GM21423 (cell line): ENCODE data around the gene C20orf204.
"Not testable (repeated sequence)": the region's sequence is repeated elsewhere in the genome, so short reads cannot be mapped to it uniquely, and the experiment has no call there.

Experiments used
- ATAC-seq: cut with Tn5 transposase; IDR thresholded peaks from one replicate; pipeline ENCODE4 v1.9.1; 2021; ENCODE audit warnings: mild to moderate bottlenecking, moderate library complexity; ENCODE audit not compliant: unreplicated experiment

C20orf204 gene, protein sequence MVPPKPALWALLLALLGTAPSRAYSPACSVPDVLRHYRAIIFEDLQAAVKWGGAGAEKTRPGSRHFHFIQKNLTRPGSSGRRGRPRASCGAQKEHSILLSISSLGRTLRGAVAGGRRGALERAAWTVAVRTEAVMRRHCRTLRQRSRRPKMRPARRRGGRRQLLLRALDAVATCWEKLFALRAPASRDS

DNA sequence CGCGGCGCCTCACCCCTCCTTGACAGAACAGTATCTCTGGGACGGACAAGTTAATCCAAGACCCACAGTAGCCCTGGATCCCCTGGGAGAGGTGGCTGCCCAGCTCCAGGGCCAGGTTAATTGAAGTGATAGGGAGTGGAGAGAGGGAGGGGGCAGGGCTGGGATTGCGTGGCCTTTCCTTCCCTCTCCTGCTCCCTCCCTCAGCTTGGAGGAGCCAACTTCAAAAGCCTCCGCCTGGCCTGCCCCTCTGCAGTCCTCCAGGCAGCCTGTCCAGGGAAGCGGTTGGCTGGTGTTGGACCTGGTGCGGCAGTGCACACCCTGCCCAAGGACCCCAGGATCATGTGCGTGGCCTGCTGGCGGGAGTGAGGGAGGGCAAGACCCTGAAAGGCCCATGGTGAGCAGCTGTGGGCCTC is at the start of gene C20orf204:
C20orf204 (plus strand) TSS at position 250 of the 413 bp plus-strand sequence; CDS start at position 392, 142 bp downstream.
- no peak for ATAC-seq

DNA sequence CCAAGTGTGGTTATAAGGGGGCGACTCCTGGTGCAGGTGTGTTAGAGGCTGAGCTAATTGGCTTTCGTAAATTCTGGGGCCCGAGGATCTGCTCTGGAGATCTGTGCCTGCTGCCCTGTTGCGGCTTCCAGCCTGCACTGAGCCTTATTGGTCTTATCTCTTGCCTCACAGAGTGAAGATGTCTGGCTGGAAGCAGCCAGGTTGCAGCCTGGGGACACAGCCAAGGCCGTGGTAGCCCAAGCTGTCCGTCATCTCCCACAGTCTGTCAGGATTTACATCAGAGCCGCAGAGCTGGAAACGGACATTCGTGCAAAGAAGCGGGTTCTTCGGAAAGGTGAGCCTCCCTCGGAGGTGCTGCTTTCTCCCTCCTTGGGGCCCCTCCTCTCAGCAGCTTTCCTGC is 35.1 kb upstream of the C20orf204 start:
- ATAC-seq, result no peak

DNA sequence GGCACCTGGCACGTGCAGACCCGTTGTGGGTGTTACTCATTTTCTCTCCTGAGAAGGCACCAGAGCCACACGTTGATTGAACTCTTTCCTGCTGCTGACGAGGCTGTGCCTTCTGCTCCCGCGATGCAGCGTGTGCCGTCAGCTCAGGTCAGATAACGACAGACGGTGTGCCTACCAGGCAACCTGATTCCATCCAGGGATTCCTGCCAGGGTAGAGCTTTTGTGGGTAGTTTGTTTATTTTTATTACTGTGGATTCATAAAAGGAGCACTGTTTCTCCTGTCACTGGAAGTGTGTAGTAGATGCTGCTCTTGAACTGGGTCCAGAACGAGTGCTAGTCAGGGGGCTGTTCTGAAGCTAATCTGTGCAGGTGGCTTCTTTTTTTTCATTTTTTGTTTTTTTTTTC is 34.4 kb upstream of the C20orf204 start:
- ATAC-seq, result no peak

DNA sequence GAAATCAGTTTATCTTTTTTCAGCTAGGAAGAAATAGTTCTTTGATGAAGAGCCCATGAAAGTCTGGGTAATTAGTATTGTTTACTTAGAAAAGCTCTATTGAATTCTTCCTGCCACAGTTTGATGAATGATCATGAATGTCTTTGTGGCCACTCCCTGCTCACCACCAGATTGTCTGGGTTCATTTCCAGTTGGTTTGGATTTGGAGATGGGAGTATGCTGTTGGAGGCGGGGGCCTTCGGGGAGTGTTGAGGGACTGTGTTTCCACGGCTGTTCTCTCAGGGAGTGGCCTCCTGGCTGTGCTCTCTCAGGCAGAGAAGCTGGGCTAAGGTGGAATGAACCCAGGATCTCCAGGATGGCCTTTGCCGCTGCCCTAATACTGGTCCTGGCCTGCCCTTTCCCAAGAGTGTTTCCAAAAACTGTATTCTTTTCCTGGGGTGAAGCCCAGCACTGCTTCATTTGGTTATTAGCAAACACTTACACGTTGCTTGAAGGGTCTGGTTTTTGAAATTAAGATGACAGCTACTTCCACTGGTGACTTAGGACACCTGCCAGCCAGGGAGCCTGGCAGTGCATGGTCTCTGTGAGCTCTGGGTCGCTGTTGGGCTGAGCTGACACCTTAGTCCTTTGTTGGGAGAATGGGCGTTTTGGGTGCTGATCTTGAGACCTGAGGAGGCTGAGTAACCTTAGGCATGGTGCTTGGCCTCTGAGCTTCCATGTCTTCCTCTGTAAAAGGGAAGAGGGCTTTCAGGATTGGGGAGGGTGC is 31.8 kb upstream of the C20orf204 start:
- ATAC-seq, result no peak

DNA sequence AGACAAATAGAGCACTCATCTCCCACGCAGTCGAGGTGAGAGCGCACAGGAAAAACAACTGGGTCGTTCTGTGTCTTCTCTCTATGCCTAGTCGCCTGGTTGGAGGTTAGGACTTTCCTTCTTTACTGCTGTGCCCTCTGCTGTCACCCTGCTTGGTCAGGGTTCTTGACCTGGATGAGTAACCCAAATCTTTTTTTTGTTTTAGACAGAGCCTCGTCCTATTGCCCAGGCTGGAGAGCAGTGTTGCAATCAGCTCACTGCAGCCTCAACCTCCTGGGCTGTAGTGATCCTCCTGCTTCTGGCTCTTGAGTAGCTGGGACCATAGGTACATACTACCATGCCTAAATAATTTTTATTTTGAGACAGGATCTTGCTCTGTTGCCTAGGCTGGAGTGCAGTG is 30.6 kb upstream of the C20orf204 start:
- ATAC-seq, result no peak

DNA sequence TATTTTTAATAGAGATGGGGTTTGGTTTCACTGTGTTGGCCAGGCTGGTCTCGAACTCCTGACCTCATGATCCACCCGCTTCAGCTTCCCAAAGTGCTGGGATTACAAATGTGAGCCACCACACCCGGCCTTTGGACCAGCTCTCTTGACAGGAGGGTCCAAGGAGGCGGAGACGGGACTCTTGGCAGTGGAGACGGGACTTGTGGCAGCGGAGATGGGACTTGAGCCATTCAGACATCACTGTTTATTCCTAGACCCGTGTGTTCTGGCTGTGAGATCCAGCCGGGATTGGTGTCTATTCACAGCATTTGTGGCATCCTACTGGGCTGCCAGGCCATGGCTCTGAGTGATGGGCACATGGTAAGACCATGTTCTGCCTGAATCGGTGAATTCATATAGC is 29.5 kb upstream of the C20orf204 start:
- ATAC-seq, result no peak

DNA sequence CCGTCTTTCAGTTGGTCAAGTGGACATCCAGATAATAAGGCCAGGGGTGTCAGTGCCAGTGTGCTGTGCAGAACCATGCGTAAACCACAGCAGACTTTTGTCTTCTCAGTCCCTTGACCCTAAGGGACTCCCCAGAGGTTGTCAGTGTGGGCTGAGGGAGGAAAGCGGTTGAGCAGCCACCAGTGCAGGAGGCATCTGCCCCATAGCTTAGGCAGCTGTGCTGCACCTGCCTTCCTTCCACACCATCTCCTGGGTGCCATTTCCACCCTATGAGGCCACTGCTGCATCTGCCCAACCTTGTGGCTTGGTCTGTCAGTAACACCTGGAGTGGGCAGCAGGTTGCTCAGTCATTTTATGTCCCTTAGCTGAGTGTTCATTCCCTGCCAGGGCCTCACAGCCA is 29.1 kb upstream of the C20orf204 start:
- ATAC-seq, result no peak

DNA sequence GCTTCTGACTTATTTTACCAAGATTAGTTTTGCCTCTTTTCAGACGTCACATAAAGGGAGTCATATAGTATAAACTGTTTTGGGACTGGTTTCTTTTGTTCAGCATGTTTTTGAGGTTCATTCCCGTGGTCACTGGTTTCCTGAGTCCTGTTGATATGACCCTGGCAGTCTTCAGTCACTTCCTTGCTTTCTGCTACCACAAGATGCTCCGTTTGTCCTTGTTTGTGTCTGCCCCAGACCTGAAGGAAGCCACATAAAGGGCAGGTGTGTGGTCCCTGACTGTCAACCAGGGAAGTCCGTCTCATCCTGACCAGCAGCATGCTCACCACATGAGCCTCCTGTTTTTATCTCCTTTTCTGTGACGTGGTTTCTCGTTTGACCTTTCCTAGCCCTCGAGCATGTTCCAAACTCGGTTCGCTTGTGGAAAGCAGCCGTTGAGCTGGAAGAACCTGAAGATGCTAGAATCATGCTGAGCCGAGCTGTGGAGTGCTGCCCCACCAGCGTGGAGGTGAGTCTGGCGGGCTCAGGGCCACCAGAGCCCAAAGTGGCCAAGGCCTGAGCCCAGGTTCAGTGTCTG is 26.1 kb upstream of the C20orf204 start:
- no peak for ATAC-seq

DNA sequence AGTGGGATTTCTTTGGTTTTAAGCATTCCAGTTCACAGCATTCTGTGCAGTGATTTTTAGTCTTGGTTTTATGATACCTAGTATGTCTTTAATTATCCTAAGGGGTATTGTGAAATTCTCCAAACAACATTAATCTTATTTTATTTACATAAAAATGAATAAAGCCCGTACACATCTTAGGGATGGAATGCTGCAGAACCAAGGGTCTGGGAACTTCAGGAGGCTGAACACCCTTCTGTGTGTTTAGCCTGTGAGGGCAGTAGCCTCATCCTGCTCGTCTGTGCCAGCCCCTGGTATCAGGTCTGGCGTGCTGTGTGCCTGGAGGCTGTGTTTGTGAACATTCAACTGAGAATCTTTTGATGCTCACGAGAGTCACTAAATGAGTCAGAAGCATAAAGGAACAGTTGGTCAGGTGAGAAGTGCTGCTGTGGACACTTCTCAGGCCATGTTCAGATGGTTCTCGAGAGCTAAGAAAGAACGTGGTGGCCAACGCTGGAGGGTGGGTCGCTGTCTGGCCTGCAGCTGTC is 25.2 kb upstream of the C20orf204 start:
- peak; percentile 42 for ATAC-seq

DNA sequence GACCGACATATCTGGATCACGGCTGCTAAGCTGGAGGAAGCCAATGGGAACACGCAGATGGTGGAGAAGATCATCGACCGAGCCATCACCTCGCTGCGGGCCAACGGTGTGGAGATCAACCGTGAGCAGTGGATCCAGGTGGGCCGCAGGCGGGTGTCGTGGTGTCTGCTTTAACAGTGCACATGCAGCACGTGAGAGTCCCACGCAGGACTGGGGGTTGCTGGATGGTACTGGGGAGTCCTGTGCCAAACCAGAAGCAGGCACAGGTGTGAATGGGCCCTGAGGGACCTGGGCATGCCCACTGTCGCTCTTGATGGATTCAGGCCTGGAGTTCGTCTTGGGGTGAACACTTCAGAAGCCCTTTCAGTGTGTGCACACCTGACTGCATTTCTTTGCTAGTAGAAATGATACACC is 24.6 kb upstream of the C20orf204 start:
- no peak for ATAC-seq

DNA sequence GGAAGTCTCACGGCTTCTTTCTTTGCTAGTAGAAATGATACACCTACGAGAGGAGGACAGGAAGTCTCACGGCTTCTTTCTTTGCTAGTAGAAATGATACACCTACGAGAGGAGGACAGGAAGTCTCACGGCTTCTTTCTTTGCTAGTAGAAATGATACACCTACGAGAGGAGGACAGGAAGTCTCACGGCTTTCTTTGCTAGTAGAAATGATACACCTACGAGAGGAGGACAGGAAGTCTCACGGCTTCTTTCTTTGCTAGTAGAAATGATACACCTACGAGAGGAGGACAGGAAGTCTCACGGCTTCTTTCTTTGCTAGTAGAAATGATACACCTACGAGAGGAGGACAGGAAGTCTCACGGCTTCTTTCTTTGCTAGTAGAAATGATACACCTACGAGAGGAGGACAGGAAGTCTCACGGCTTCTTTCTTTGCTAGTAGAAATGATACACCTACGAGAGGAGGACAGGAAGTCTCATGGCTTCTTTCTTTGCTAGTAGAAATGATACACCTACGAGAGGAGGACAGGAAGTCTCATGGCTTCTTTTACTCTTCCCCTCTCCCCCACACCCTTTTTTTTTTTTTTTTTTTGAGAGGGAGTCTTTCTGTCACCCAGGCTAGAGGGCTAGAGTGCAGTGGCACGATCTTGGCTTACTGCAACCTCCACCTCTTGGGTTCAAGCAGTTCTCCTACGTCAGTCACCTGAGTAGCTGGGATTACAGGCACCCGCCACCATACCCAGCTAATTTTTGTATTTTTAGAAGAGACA is 23.4 kb upstream of the C20orf204 start:
- ATAC-seq, result not testable (repeated sequence)

DNA sequence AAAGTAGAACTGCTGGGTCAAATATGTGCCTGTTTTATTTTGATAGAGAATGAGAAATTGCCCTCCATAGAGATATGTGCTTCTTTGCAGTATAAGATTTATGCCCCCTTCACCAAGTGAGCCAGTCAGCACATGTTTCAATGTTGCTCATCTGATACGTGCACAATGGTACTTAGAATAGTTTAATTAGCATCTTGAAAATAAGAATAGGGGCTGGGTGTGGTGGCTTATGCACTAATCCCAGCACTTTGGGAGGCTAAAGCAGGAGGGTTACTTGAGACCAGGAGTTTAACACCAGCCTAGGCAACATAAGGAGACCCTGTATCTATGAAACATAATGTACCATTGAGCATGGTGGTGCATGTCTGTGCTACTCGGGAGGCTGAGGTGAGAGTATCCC is 20.3 kb upstream of the C20orf204 start:
- ATAC-seq, result no peak

DNA sequence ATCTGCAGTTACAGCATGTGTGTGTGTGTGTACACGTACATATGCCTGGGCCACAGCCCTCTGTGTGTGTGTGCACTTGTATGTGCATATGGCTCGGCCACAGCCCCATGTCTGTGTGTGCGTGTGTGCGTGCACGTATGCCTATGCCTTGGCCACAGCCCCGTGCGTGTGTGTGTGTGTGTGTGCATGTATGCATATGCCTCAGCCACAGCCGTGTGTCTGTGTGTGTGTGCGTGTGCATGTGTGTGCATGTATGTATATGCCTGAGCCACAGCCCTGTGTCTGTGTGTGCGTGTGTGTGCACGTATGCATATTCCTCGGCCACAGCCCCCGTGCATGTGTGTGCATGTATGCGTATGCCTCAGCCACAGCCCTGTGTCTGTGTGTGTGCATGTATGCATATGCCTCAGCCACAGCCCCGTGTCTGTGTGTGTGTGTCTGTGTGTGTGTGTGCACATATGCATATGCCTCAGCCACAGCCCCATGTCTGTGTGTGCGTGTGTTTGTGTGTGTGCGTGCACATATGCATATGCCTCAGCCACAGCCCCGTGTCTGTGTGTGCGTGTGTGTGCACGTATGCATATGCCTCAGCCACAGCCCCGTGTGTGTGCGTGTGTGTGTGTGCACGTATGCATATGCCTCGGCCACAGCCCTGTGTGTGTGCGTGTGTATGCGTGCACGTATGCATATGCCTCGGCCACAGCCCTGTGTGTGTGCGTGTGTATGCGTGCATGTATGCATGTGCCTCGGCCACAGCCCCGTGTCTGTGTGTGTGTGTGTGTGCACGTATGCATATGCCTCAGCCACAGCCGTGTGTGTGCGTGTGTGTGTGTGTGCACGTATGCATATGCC is 14.6 kb upstream of the C20orf204 start:
- ATAC-seq, result no peak

DNA sequence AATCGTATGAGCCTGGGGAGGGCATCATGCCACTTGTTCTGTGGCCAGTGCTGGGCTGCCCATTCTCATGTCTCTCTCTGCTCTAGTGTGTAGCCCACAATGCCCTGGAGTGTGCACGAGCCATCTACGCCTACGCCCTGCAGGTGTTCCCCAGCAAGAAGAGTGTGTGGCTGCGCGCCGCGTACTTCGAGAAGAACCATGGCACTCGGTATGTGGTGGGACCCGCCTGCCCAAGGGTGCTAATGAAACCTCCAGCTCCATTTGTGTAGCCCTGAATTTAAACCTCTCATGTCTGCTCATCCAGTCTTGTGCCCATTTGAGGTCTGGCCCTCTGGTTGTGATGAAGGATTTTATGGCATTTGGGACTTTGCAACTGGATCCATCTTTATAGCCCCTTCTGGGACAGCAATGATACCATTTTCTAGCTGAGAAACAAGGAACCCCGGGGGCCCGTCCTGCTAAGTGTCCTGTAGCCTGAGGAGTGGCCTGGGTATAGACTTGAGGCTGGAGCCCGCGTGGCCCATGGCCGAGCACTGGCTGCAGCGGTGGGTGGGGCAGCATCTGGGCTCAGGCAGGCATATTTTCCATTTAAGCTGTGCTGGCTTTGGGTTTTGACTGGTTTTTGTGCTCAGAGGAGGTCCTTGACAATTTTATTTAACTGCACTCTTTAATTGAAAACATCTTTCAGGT is 13.2 kb upstream of the C20orf204 start:
- ATAC-seq, result no peak

DNA sequence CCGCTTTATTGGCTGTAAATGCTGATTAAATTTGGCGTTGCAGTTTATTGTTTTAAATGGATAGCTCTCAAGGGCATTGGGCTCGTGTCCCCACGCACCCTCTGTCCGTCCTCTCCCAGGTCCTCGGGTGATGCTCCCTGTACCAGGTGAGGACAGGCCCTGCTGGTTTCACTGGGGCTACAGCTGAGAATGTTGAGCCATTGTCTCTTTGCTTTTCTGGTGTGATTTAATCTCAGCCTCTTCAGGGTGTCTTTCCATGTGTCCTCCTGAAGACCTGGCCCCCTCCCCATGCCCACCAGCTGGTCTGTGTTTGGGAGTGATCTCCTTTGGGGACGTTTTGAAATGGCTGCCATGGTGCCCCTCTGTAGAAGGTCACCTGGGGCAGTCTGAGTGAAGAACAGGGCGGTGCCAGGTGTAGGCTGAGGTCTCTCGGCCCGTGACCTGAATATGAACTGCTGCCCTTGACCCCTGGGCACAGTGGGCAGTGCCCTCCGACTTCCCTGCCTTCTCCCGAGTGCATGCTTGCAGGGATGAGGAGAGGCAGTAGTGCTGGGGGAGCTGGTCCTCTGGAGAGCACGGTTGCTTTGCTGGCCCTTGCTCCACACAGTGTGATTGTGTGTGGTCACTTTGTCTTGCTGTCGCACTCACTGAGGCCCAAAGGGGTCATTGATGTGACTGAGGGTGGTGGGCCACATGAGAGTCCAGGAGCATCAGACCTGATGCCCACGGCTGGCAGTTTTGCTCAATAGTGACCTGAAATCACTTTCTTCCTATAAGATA is 12.4 kb upstream of the C20orf204 start:
- ATAC-seq, result no peak

DNA sequence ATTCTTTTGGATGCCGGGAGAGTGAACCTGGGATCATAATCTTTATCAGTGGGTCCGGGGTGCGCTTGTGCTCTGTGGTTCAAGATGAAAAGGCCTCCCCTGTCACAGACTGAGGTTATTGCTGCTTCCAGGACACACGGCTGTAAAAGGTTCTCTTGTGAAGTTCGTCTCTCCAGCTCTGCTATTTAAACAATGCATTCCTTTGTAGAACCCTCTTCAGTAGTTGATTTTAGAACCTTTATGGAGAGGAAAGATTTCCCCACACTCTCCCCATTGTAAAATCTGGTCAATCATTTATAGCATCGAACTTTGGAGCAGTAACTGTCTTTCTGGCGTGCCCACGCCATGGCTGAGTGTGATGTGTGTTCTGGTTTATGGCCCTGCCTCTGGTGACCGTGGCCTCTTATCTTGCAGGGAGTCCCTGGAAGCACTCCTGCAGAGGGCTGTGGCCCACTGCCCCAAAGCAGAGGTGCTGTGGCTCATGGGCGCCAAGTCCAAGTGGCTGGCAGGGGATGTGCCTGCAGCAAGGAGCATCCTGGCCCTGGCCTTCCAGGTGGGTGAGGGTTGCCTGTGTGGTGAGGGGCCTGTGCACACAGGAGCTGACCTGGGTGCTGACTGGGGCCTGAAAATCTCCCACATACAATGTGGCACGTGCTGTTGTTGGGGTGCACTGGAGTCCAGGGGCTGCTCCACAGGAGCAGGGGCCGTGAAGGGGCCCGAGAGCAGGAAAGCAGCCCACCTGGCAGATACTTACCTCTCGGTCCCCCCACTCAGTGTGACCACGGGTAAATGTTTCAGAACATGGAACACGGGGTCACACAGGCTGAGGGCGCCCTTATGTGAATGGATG is 11.6 kb upstream of the C20orf204 start:
- ATAC-seq, result no peak

DNA sequence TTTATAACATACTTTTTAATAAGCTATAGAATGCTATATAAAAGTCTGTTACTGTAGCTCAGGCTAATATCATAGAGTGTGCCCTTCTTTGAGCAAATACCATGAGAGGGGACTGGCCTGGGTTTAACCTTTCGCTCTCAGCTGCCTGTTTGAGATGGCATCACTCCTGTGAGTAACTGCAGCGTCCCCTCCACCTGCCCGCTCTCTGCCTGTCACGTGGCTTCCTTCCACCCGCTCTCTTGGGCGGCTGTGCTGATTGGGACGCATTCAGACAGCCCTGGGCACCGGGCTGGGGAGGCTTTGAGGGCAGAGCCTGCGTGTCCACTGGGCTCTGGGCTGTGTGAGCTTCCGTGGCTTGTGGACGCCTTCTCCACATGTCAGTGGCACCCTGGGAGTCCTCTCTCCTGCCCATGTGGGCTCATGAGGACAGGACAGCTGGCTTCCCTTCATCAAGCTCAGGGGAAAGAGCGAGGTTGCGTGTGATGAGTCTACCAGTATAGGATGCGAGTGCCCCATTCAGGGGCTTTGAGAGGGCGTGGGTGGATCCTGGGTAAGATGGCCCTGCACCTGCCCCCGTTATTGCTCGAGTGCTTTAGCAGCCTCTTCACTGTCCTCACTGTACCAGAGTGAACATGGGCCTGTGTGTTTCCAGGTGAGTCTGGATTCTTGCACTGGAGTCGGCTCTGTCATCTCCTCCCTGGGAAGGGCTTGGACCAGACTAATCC is 10.7 kb upstream of the C20orf204 start:
- no peak for ATAC-seq
